GM19395 (cell line): ENCODE results near the gene NACC2.
"Not testable (repeated sequence)": the region's sequence is repeated elsewhere in the genome, so short reads cannot be mapped to it uniquely, and the experiment has no call there.

Experiments used
- ATAC-seq: cut with Tn5 transposase; IDR thresholded peaks from one replicate; pipeline ENCODE4 v1.9.1; 2021; ENCODE audit warnings: mild to moderate bottlenecking, moderate library complexity; ENCODE audit not compliant: unreplicated experiment

The NACC2 gene

GRCh38 chr9:135968601-135969000, 126.5 kb downstream of the NACC2 start:
- ATAC-seq: no peak

- ATAC-seq: no peak
These were observed 127.0 kb downstream of the NACC2 start for GRCh38 chr9:135968083-135968476.

GRCh38 chr9:135966916-135967260, 128.2 kb downstream of the NACC2 start:
- not testable (repeated sequence) for ATAC-seq

GRCh38 chr9:135965124-135965756, 129.8 kb downstream of the NACC2 start:
- no peak for ATAC-seq

GRCh38 chr9:135963938-135964337, 131.2 kb downstream of the NACC2 start:
- no peak for ATAC-seq

- ATAC-seq: no peak
These were observed 131.8 kb downstream of the NACC2 start for GRCh38 chr9:135963338-135963737.

GRCh38 chr9:135962696-135963307, 132.3 kb downstream of the NACC2 start:
- no peak for ATAC-seq

- no peak for ATAC-seq
These were observed 133.0 kb downstream of the NACC2 start for GRCh38 chr9:135961811-135962695.

- ATAC-seq: peak; percentile 87
These were observed 133.8 kb downstream of the NACC2 start, which contains the start of gene UBAC1 for GRCh38 chr9:135961277-135961715. UBAC1 (minus strand) TSS chr9:135961373; CDS start chr9:135961162, 211 bp downstream.

- ATAC-seq: peak; percentile 22
These were observed 134.4 kb downstream of the NACC2 start for GRCh38 chr9:135960411-135961276.

- ATAC-seq: no peak
These were observed 135.3 kb downstream of the NACC2 start for GRCh38 chr9:135959814-135960213.

- ATAC-seq: no peak
These were observed 136.6 kb downstream of the NACC2 start for GRCh38 chr9:135958485-135958884.

GRCh38 chr9:135957431-135957830, 137.7 kb downstream of the NACC2 start:
- ATAC-seq: no peak

- ATAC-seq: no peak
These were observed 138.3 kb downstream of the NACC2 start for GRCh38 chr9:135956802-135957174.
